HepG2 (cell line): ENCODE data around the gene STRA6. TPM values are rescaled to one million over a fixed set of nuclear protein-coding genes. Genes with fewer than 3 reads are reported as not detected.

Source experiments
- ATAC-seq: fragments of 200-7000 bp; cut with Tn5 transposase; 3 replicates; pipeline ENCODE4 v1.9.1; 2020; ENCODE audit warnings: mild to moderate bottlenecking, moderate library complexity
- BruUV-seq: library from RNA; stranded (reverse); fragments of 400-500 nt; replicated peaks from 2 replicates; lab custom pipeline; 2021; lab: Mats Ljungman, UMichigan
- CTCF ChIA-PET: fragments of 300-600 bp; formaldehyde crosslinking; extraction: SDS; loops from one replicate; lab custom pipeline; 2021; ENCODE audit warnings: low total read pairs, inconsistent platforms, low intra/inter-chr PET ratio; lab: Yijun Ruan, JAX
- POLR2A ChIA-PET: fragments of 350-600 bp; sonication (Branson Sonifier 250); formaldehyde crosslinking; loops from one replicate; lab custom pipeline; 2020; ENCODE audit warnings: antibody characterized with exemption, inconsistent platforms; lab: Yijun Ruan, JAX
- DNase-seq: peaks from one replicate; pipeline ENCODE4 v3.0.0-alpha.2; 2015; ENCODE audit warnings: low spot score
- FAIRE-seq: peaks from 3 replicates; lab custom pipeline; 2011; peaks lifted over from hg19 to GRCh38; lab: Jason Lieb, UNC
- H2AFZ ChIP-seq: one replicate; pipeline ENCODE4 v1.6.1; 2011; ENCODE audit warnings: low read length, inconsistent platforms
- H3K27ac ChIP-seq: fragments of 300-600 bp; 3 replicates; pipeline ENCODE4 v1.8.0; 2011; ENCODE audit warnings: mixed run types, mild to moderate bottlenecking, mixed read lengths, low read length, inconsistent platforms; ENCODE audit not compliant: insufficient read depth; ENCODE audit errors: extremely low read length
- H3K27me3 ChIP-seq, 2 experiments: fragments of 200-600 bp in 1 of 2; 2 replicates in 1 of 2; 3 replicates in 1 of 2; pipeline versions ENCODE4 v1.6.0 to v1.8.0; 2011; ENCODE audit warnings: low read length in 2 of 2, mild to moderate bottlenecking in 2 of 2, moderate library complexity in 2 of 2, inconsistent platforms in 1 of 2; ENCODE audit not compliant: insufficient read depth in 2 of 2, control insufficient read depth in 1 of 2
- H3K36me3 ChIP-seq, 2 experiments: fragments of 200-600 bp in 1 of 2; replicated peaks in 1 of 2; 2 replicates in 1 of 2; 3 replicates in 1 of 2; pipeline versions ENCODE4 v1.5.1 to v1.8.0; 2011; ENCODE audit warnings: low read length in 2 of 2, inconsistent platforms in 1 of 2; ENCODE audit not compliant: insufficient read depth in 2 of 2, control insufficient read depth in 1 of 2
- H3K4me1 ChIP-seq: 2 replicates; pipeline ENCODE4 v1.5.1; 2012; ENCODE audit warnings: low read length, inconsistent platforms; ENCODE audit not compliant: insufficient read depth
- H3K4me2 ChIP-seq: 2 replicates; pipeline ENCODE4 v1.6.0; 2011; ENCODE audit warnings: low read depth, low read length, inconsistent platforms
- H3K4me3 ChIP-seq, 3 experiments: fragments of 200-600 bp in 1 of 3; sonication (generic), shearing (Covaris generic) in 1 of 3; replicated peaks in 1 of 3; 2 replicates each; pipeline ENCODE4 v1.5.1; 2011 to 2016; ENCODE audit warnings: low read length in 3 of 3, inconsistent platforms in 2 of 3, low read depth in 2 of 3, mild to moderate bottlenecking in 2 of 3, control low read depth in 1 of 3, mixed read lengths in 1 of 3; ENCODE audit not compliant: insufficient read depth in 1 of 3
- H3K79me2 ChIP-seq: one replicate; pipeline ENCODE4 v1.6.1; 2011; ENCODE audit warnings: low read length, inconsistent platforms; ENCODE audit not compliant: insufficient read depth
- H3K9ac ChIP-seq: 2 replicates; pipeline ENCODE4 v1.6.0; 2011; ENCODE audit warnings: mild to moderate bottlenecking, low read depth, low read length, inconsistent platforms; ENCODE audit not compliant: insufficient read depth
- H3K9me3 ChIP-seq: 2 replicates; pipeline ENCODE4 v1.5.1; 2012; ENCODE audit warnings: mild to moderate bottlenecking, low read length
- H4K20me1 ChIP-seq: 2 replicates; pipeline ENCODE4 v1.6.0; 2011; ENCODE audit warnings: inconsistent platforms, mild to moderate bottlenecking, low read length, moderate library complexity; ENCODE audit not compliant: insufficient read depth
- BHLHE40 ChIP-seq: IDR thresholded peaks from 2 replicates; pipeline ENCODE4 v1.6.1; 2011; ENCODE audit warnings: low read length, improper control_type of control experiment
- RFX3 ChIP-seq: IDR thresholded peaks from 2 replicates; pipeline ENCODE4 v1.6.1; 2016; ENCODE audit warnings: missing biosample characterization, missing genetic modification reagents
- ZNF451 ChIP-seq: sonication (generic); formaldehyde crosslinking; IDR thresholded peaks from 2 replicates; pipeline ENCODE4 v1.5.0; 2020; ENCODE audit warnings: mild to moderate bottlenecking, missing genetic modification reagents
- ZSCAN12 ChIP-seq: sonication (generic); formaldehyde crosslinking; IDR thresholded peaks from 2 replicates; pipeline ENCODE4 v1.9.0; 2021; ENCODE audit warnings: mild to moderate bottlenecking, missing genetic modification reagents
- WGBS: methylation state at CpG from one replicate; pipeline ENCODE4 v1.1.6; 2017; ENCODE audit warnings: low lambda C conversion rate; 5-methylcytosine and 5-hydroxymethylcytosine counted together
- in situ Hi-C: cut with HindIII; loops from 2 replicates; pipeline ENCODE4 v1.10.0; 2017; ENCODE audit warnings: low pct_unique_long_range_greater_than_20kb; ENCODE audit not compliant: extremely low pct_ligation_motif_present
- intact Hi-C: fragments of 100-400 bp; cut with micrococcal nuclease; formaldehyde crosslinking; loops from one replicate; pipeline ENCODE4 v1.10.0; 2022; ENCODE audit not compliant: unreplicated experiment
- polyA plus RNA-seq, 8 experiments: library from polyadenylated mRNA; depleted of rRNA in 3 of 8; stranded (reverse) in 7 of 8; unstranded in 1 of 8; fragments of >200 nt; fragmentation: Illumina TruSeq in 4 of 8; extraction: Trizol in 4 of 8; gene quantifications; 2 replicates each; pipeline versions ENCODE4 v1.2.1 to v1.2.3, GENCODE V29; 2011 to 2016; ENCODE audit warnings: low read depth in 4 of 8, missing spikeins in 1 of 8, mixed read lengths in 1 of 8; ENCODE audit not compliant: insufficient read depth in 1 of 8
- total RNA-seq, 5 experiments: library from RNA; depleted of rRNA; stranded (reverse); fragments of >200 nt; fragmentation: Illumina TruSeq; extraction: Trizol; gene quantifications; 2 replicates each; pipeline ENCODE4 v1.2.3, GENCODE V29; 2016; ENCODE audit warnings: low read depth in 1 of 5
- TF ChIP-seq, protein P1 (sequence below): sonication (generic); formaldehyde crosslinking; IDR thresholded peaks from 2 replicates; pipeline ENCODE4 v1.5.0; 2020; ENCODE audit warnings: mild to moderate bottlenecking, missing genetic modification reagents

The STRA6 gene
- total and polyA plus RNA-seq, 2 of the 13 experiments (the other 11 are each of a cell fraction or from before 2014, with no cell fraction given): 1.6 to 2.1 TPM

DNA sequence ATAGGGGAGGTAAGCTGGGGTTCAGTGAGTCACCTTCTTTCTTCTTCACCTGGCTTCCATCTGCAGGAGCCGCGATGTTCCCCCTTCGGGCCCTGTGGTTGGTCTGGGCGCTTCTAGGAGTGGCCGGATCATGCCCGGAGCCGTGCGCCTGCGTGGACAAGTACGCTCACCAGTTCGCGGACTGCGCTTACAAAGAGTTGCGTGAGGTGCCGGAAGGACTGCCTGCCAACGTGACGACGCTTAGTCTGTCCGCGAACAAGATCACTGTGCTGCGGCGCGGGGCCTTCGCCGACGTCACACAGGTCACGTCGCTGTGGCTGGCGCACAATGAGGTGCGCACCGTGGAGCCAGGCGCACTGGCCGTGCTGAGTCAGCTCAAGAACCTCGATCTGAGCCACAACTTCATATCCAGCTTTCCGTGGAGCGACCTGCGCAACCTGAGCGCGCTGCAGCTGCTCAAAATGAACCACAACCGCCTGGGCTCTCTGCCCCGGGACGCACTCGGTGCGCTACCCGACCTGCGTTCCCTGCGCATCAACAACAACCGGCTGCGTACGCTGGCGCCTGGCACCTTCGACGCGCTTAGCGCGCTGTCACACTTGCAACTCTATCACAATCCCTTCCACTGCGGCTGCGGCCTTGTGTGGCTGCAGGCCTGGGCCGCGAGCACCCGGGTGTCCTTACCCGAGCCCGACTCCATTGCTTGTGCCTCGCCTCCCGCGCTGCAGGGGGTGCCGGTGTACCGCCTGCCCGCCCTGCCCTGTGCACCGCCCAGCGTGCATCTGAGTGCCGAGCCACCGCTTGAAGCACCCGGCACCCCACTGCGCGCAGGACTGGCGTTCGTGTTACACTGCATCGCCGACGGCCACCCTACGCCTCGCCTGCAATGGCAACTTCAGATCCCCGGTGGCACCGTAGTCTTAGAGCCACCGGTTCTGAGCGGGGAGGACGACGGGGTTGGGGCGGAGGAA, 69.6 kb downstream of the STRA6 start (continued):
- TF ChIP-seq, protein P1, sequence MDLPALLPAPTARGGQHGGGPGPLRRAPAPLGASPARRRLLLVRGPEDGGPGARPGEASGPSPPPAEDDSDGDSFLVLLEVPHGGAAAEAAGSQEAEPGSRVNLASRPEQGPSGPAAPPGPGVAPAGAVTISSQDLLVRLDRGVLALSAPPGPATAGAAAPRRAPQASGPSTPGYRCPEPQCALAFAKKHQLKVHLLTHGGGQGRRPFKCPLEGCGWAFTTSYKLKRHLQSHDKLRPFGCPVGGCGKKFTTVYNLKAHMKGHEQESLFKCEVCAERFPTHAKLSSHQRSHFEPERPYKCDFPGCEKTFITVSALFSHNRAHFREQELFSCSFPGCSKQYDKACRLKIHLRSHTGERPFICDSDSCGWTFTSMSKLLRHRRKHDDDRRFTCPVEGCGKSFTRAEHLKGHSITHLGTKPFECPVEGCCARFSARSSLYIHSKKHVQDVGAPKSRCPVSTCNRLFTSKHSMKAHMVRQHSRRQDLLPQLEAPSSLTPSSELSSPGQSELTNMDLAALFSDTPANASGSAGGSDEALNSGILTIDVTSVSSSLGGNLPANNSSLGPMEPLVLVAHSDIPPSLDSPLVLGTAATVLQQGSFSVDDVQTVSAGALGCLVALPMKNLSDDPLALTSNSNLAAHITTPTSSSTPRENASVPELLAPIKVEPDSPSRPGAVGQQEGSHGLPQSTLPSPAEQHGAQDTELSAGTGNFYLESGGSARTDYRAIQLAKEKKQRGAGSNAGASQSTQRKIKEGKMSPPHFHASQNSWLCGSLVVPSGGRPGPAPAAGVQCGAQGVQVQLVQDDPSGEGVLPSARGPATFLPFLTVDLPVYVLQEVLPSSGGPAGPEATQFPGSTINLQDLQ (CRISPR knock-in tag): no peak
- TF ChIP-seq ZSCAN12: no peak
- no peak for TF ChIP-seq RFX3 (CRISPR knock-in tag)

DNA sequence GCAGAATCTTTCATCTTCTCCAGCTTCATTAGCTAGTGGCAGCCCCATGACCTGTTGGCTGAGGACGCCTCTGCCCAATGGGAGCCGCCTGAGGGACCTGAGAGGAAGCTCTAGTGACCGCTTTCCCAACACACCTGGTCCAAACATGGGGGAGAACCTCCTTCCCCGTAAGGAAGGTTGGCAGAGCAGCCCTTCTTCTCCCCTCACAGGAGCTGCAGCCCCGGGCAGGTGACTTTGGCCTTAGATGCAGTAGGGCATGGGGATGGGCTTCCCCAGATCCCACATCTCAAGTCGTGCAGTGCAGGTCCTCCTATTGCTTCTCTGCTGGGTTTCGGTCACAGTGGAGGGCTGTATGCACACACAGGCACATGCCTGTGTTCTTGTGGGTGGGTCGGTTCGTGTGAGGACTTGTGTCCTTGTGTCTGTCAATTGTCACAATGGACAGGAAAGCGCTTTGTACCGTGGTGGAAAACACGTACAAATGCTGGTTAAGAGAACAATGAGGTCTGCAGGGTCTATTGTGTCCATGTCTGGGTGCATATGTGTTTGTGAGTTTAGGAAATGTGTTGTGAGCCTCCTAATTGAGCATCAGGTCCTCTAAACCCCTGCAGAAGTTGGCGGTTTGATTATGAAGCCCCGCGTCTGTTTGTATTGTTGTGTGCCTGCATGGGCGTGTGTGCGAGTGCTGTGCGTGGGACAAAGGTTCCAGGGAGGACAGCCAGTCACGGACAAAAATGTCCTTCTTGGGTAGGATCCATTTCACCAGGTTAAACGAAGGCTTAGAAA, 70.8 kb downstream of the STRA6 start:
- no peak overlapping the region for H3K4me2 ChIP-seq
- no peak for FAIRE-seq
- TF ChIP-seq BHLHE40 (no peak), ZNF451 (no peak)
- intact Hi-C loops: no loop called here
- no peak overlapping the region for H3K27ac ChIP-seq
- BruUV-seq: no TSS peak
- H3K36me3 ChIP-seq: no peaks in the 10 kb centered on the region
- no peak overlapping the region for H3K4me3 ChIP-seq
- H3K27me3 ChIP-seq: peaks cover 13 to 63% of the 10 kb centered on the region in 2 experiments
- POLR2A ChIA-PET: no interaction called here
- no peaks in the 10 kb centered on the region for H3K9me3 ChIP-seq
- in situ Hi-C loops: no loop called here
- WGBS: 33% methylated on average over 11 of the region's 20 CpGs
- no peak for DNase-seq
- no peak overlapping the region for H3K9ac ChIP-seq
- 0 out of 2 replicates have a peak, but pooled peaks cover 2% of the 10 kb centered on the region for H4K20me1 ChIP-seq
- H3K4me1 ChIP-seq: no peaks in the 10 kb centered on the region
- no peak for ATAC-seq
- CTCF ChIA-PET: no interaction called here
- no peak overlapping the region for H2AFZ ChIP-seq
- H3K79me2 ChIP-seq: no peaks in the 10 kb centered on the region
